Measurements from ENCODE around the gene C1orf174. TPM values are rescaled to one million over a fixed set of nuclear protein-coding genes. Genes with fewer than 3 reads are reported as not detected.

C1orf174 gene
- total RNA-seq, 1 experiment from 2014 or later: 70.9 TPM

- DNase-seq: no peak
- peaks cover 39% of the 10 kb centered on the region for H3K27me3 ChIP-seq (ENCODE audit: low read length)
- H3K4me1 ChIP-seq (ENCODE audit: insufficient read depth, low read length): peaks cover 4% of the 10 kb centered on the region; the same call in 1 of the 2 replicates
- no peak overlapping the region for H3K4me2 ChIP-seq (ENCODE audit: low read length)
- H4K20me1 ChIP-seq (ENCODE audit: low read length): no peaks in the 10 kb centered on the region
- H3K79me2 ChIP-seq (ENCODE audit: low read length): no peaks in the 10 kb centered on the region
- no TSS peak for BruUV-seq (replicated peaks)
- ATAC-seq: no peak
- no peak overlapping the region for H3K4me3 ChIP-seq (ENCODE audit: low read length)
- intact Hi-C loops (cut with micrococcal nuclease): no loop called here
- POLR2A ChIA-PET (ENCODE audit: unreplicated experiment): no interaction called here
- CTCF ChIA-PET: no interaction called here
- H3K36me3 ChIP-seq (ENCODE audit: low read depth, low read length): no peaks in the 10 kb centered on the region
- H3K9me2 ChIP-seq (replicated peaks; ENCODE audit: low read length): no peaks in the 10 kb centered on the region
- H3K9ac ChIP-seq (ENCODE audit: low read length): no peak overlapping the region
- no peaks in the 10 kb centered on the region for H3K9me3 ChIP-seq (ENCODE audit: low read length)
- no peak overlapping the region for H2AFZ ChIP-seq (ENCODE audit: low read length)
- H3K27ac ChIP-seq (ENCODE audit: low read length): no peak overlapping the region
- TF ChIP-seq CTCF (conservative IDR thresholded peaks at IDR 0.05; ENCODE audit: low read depth, low read length): no peak
- TF ChIP-seq EZH2phosphoT487 (IDR thresholded peaks at IDR 0.05; ENCODE audit: borderline replicate concordance, low read length): no peak
- TF ChIP-seq EZH2 (IDR thresholded peaks at IDR 0.05; ENCODE audit: low read length, unreplicated experiment): no peak
- H3F3A ChIP-seq (ENCODE audit: low read length, unreplicated experiment): no peaks in the 10 kb centered on the region
These were observed 15.6 kb upstream of the C1orf174 start for GRCh38 chr1:3915551-3916121.

- intact Hi-C loops (cut with micrococcal nuclease): loop anchor here (5.0 kb wide), 3 partner anchors 912 to 1977 kb away; no protein-coding TSS in a partner anchor
- ChIA-PET POLR2A (ENCODE audit: unreplicated experiment) (no interaction called here), CTCF (no interaction called here)
These were observed 14.8 kb upstream of the C1orf174 start for GRCh38 chr1:3914911-3915310.

More at GRCh38 chr1:3914911-3915310, 14.8 kb upstream of the C1orf174 start:
- no TSS peak for BruUV-seq (replicated peaks)
- Histone ChIP-seq H3K9ac (ENCODE audit: low read length) (no peak overlapping the region), H3K9me2 (replicated peaks; ENCODE audit: low read length) (no peaks in the 10 kb centered on the region), H4K20me1 (ENCODE audit: low read length) (no peaks in the 10 kb centered on the region), H3K9me3 (ENCODE audit: low read length) (no peaks in the 10 kb centered on the region), H3K27me3 (ENCODE audit: low read length) (peaks cover 45% of the 10 kb centered on the region), H3K4me3 (ENCODE audit: low read length) (no peak overlapping the region), H3K4me2 (ENCODE audit: low read length) (no peak overlapping the region), H3K27ac (ENCODE audit: low read length) (no peak overlapping the region), H3K4me1 (ENCODE audit: insufficient read depth, low read length) (peaks cover 4% of the 10 kb centered on the region; the same call in 1 of the 2 replicates), H3K79me2 (ENCODE audit: low read length) (no peaks in the 10 kb centered on the region), H2AFZ (ENCODE audit: low read length) (no peak overlapping the region), H3K36me3 (ENCODE audit: low read depth, low read length) (no peaks in the 10 kb centered on the region), H3F3A (ENCODE audit: low read length, unreplicated experiment) (no peaks in the 10 kb centered on the region)
- ATAC-seq (no peak), DNase-seq (no peak)
- no peak for TF ChIP-seq CTCF (conservative IDR thresholded peaks at IDR 0.05; ENCODE audit: low read depth, low read length)
- no peak for TF ChIP-seq EZH2phosphoT487 (IDR thresholded peaks at IDR 0.05; ENCODE audit: borderline replicate concordance, low read length)
- no peak for TF ChIP-seq EZH2 (IDR thresholded peaks at IDR 0.05; ENCODE audit: low read length, unreplicated experiment)
